ENCODE data around the gene HTR1B.
A peak's percentile ranks its signal among the peaks of the same experiment; 100 is the strongest.

Gene HTR1B, protein sequence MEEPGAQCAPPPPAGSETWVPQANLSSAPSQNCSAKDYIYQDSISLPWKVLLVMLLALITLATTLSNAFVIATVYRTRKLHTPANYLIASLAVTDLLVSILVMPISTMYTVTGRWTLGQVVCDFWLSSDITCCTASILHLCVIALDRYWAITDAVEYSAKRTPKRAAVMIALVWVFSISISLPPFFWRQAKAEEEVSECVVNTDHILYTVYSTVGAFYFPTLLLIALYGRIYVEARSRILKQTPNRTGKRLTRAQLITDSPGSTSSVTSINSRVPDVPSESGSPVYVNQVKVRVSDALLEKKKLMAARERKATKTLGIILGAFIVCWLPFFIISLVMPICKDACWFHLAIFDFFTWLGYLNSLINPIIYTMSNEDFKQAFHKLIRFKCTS

DNA sequence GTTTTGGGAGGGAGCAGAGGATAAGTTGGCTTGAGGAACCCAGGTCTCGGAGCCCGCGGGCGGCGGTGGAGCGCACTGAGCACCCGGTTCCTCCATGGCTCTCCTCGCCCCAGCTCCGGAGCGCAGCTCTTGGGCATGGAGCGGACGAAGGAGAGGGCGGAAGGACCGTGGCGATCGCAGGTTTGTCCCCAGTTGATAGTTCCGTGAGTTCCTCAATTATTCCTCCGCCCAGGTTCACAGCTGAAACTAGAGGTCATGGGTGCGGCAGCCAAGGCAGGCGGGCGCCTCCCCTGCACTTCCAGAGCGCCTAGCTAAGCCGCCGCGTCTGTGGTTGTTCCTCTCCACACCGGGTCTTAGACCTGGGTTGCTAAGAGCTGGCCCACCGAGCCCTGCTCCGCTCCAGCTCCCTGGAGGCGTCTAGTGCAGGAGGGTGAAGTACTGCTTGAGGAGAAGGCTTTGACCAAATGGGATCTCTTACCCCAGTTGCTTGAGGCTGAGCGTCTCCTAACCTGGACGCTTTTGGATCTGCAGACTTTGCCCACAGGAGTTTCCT lies at the start of gene HTR1B:
Gene HTR1B (minus strand): TSS at position 184 of the 553 bp plus-strand sequence. CDS start 88 bp downstream, at position 96.
- DNase-seq = no peak

DNA sequence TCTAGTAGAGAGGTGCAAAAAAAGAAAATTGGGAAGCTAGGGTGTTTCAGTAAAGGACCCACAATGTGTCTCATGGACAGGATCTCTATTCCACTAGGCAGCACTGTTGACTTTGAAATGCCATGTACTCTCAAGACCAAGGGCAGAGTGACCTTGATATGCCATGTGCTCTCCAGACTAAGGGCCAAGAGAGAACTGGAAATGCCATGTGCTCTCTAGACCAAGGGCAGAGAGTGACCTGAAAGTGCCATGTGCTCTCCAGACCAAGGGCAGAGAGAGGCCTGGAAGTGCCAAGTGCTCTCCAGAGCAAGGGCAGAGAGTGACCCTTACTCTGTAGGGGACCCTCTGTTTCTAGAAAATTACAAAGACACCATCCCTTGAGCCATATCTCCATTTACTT lies 49.3 kb upstream of the HTR1B start:
- DNase-seq = no peak

DNA sequence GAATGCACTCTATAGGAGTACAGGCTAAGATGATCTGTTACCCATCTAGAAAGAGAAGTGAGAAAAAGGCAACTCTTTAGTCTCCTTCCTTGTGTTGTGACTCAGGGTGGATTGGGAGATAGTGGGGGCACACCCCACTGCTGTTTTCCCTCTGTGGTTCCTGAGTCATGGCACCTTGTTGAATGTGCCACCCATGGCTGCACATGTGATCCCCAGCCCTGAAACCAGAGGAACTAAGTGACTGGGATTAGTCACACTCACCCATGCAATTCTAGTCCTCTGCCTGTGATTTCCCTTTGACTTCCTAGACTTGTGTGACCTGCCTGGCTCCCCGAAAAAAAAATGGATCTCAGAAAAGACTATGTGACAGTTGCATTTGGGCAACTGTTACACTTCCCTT lies 48.6 kb upstream of the HTR1B start:
- no peak for DNase-seq

DNA sequence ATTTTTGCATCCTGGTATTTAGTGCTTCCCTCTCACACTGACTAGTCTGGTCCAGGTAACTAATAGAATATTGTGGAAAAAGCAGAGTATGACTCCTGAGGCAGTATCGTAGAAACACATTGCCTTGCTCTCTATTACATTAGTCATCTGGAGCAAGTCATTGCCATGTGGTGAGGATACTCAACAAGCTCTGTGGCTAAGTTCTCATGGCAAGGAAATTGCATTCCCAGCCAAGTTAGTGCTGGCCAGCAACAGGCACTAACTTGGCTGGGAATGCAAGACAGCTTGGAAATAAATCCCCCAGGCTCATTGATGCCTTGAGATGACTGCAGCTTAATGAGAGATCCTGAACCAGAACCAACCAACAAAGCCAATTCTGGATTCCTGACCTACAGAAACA lies 39.7 kb upstream of the HTR1B start:
- no peak for DNase-seq

- DNase-seq = no peak
These were observed 29.2 kb upstream of the HTR1B start for GRCh38 chr6:77492530-77492929.

- no peak for DNase-seq
These were observed 24.6 kb upstream of the HTR1B start for GRCh38 chr6:77487808-77488425.

DNA sequence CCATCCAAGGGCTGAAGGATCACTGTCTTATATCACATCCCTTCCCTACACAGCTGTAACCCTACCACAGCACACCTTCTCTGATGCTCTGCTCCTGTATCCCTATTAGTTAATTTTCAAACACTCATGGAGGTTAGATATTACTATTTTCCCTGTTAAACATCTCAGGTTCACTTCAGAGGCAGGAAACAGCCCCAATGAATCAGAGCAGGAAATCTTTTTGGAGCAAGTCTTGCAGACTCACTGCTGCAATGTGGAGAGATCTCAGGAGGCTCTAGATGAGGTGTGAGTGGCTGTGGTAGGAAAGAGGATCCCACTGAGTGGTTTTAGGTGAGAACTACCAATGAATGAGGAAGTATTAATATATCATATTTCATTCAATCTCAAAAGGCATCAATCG lies 19.7 kb upstream of the HTR1B start:
- no peak for DNase-seq

GRCh38 chr6:77474973-77475372 lies 11.7 kb upstream of the HTR1B start:
- DNase-seq = no peak

GRCh38 chr6:77474286-77474956 lies 11.1 kb upstream of the HTR1B start:
- no peak for DNase-seq

DNA sequence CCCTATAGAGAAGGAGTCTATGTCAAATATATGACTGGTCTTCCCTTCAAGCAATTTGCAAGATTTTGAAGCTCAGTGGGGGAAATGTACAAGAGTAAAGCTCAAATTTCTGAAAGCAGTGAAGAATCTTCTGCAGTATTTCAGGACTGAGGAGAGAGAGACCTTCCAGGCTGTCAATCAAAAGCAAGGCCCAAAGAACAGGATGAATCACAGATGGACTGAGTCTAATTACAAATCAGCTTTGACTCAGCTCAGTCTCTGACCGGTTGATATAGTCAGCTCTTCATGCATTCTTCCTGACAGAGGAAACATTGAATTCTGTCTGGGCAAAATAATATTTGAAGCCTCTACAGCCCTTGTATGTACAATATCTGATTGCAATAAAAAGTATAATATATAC lies 7.7 kb upstream of the HTR1B start:
- DNase-seq = no peak

GRCh38 chr6:77468939-77469338 lies 5.6 kb upstream of the HTR1B start:
- no peak for DNase-seq

GRCh38 chr6:77466451-77467437 lies 3.5 kb upstream of the HTR1B start:
- no peak for DNase-seq

- no peak for DNase-seq
These were observed 2.8 kb upstream of the HTR1B start for GRCh38 chr6:77466055-77466450.

DNA sequence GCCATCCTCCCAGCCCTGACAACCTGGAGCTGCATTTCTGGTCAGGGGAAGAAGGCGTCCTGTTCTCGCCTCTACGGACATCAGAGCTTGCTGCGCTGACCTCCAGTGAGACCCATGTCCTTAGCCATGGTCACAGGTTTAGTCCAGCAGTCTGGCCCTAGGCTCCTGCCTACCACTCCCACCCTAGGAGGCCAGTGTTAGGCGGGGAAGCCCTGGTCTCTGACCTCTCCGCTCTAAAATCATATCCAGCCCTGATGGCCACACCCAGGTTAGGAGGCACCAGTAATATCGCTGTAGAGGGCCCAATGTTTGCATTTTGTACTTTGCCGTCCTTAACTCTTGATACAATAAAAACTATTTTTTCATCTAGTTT lies 1.2 kb upstream of the HTR1B start:
- no peak for DNase-seq

- DNase-seq = no peak
These were observed 687 bp upstream of the HTR1B start for GRCh38 chr6:77463861-77464494.

- no peak for DNase-seq
These were observed 658 bp downstream of the HTR1B start for GRCh38 chr6:77462359-77463307.

GRCh38 chr6:77461796-77462195 lies 1.5 kb downstream of the HTR1B start:
- DNase-seq = no peak

- DNase-seq = no peak
These were observed 4.9 kb downstream of the HTR1B start for GRCh38 chr6:77458421-77458820.

GRCh38 chr6:77457720-77458349 lies 5.5 kb downstream of the HTR1B start:
- peak; percentile 33 for DNase-seq

DNA sequence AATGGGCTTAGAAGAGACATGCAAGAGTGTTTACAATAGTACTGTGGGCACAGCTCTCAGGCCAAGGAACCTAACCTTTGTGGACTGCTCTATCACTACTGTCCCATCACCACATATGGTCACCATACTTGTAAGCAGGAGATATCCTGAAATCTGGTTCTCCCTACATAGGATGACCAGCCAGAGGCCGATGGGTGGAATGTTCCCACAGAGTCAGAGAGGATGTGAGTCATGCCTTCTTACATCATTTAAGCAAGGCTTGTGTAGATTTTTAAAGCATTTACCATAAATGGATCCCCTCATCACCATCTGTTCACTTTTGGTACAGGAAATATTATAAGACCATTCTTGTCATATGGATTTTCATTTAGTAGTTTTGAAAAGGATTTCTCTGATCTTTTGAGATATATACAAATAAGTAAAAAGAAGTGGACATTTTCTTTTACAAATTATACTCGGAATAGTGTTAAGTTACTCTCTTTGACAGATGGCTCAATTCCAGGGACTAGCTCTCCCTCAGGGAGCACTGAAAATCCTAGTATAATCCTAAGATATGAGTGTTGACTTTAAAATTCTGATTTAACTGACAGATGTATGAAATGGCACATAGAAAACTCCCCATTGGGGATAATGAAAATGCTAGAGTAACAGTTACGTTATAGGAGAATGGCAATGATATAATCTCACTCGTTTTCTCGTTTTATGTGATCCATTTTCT lies 6.6 kb downstream of the HTR1B start:
- no peak for DNase-seq
